Glutamatergic neuron (in vitro differentiated cells): ENCODE measurements around the gene C1GALT1C1. TPM values are rescaled to one million over a fixed set of nuclear protein-coding genes. Genes with fewer than 3 reads are reported as not detected.
A peak's percentile ranks its signal among the peaks of the same experiment; 100 is the strongest.

ENCODE experiments used
- DNase-seq: peaks from one replicate; pipeline ENCODE4 v3.0.0; 2022
- H3K27ac Mint-ChIP-seq: one replicate; pipeline ENCODE4 v1.8.0; 2020; ENCODE audit warnings: mild to moderate bottlenecking, mixed read lengths, inconsistent platforms; ENCODE audit not compliant: unreplicated experiment
- H3K27me3 Mint-ChIP-seq: one replicate; pipeline ENCODE4 v1.8.0; 2020; ENCODE audit warnings: mild to moderate bottlenecking, moderate library complexity, mixed read lengths, inconsistent platforms; ENCODE audit not compliant: unreplicated experiment
- H3K36me3 Mint-ChIP-seq: one replicate; pipeline ENCODE4 v1.8.0; 2020; ENCODE audit warnings: mild to moderate bottlenecking, mixed read lengths, inconsistent platforms; ENCODE audit not compliant: unreplicated experiment
- H3K4me1 Mint-ChIP-seq: one replicate; pipeline ENCODE4 v1.8.0; 2020; ENCODE audit warnings: mild to moderate bottlenecking, low read depth, mixed read lengths, inconsistent platforms; ENCODE audit not compliant: unreplicated experiment
- H3K4me3 Mint-ChIP-seq: one replicate; pipeline ENCODE4 v1.8.0; 2020; ENCODE audit warnings: mild to moderate bottlenecking, mixed read lengths, inconsistent platforms; ENCODE audit not compliant: unreplicated experiment
- H3K9me3 Mint-ChIP-seq: one replicate; pipeline ENCODE4 v1.8.0; 2020; ENCODE audit warnings: mild to moderate bottlenecking, moderate library complexity, mixed read lengths, inconsistent platforms; ENCODE audit not compliant: unreplicated experiment
- total RNA-seq: library from RNA; stranded (reverse); fragmentation: NEBNext Ultra II Directional; extraction: Animal tissue kit (Norgen Biotek cat#: 25700); gene quantifications from one replicate; pipeline ENCODE4 v1.2.1, GENCODE V29; 2021; ENCODE audit not compliant: unreplicated experiment
- TF ChIP-seq, protein P1 (sequence below): fragments of 200-600 bp; sonication (generic); IDR thresholded peaks from one replicate; pipeline ENCODE4 v1.5.0; 2021; ENCODE audit not compliant: partially characterized antibody, unreplicated experiment

C1GALT1C1 gene
- total RNA-seq, 1 donor from 2014 or later: 10.2 TPM

DNA sequence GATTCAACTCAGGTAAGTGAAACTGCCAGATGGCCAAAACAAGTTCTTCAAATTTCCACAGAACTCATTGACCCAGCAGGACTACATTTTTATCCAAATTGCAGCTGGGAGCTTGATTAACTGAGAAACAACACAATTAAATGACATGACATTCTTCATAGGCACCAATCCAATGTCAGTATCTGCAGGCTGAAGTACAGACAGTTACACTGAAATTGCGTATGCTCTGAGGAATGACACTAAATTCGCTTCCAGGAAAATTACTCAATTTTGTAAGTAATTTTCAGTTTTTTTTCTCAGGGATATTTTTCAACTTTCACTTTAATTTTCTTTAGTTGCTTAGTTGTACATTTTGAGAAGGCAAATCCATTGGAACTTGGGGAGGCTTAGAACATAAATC, 4.5 kb downstream of the C1GALT1C1 start:
- Mint-ChIP-seq H3K27me3 (no peaks in the 10 kb centered on the region), H3K4me1 (no peaks in the 10 kb centered on the region), H3K4me3 (no peak overlapping the region), H3K27ac (no peak overlapping the region), H3K36me3 (no peaks in the 10 kb centered on the region), H3K9me3 (no peaks in the 10 kb centered on the region)
- DNase-seq: no peak
- TF ChIP-seq, protein P1, sequence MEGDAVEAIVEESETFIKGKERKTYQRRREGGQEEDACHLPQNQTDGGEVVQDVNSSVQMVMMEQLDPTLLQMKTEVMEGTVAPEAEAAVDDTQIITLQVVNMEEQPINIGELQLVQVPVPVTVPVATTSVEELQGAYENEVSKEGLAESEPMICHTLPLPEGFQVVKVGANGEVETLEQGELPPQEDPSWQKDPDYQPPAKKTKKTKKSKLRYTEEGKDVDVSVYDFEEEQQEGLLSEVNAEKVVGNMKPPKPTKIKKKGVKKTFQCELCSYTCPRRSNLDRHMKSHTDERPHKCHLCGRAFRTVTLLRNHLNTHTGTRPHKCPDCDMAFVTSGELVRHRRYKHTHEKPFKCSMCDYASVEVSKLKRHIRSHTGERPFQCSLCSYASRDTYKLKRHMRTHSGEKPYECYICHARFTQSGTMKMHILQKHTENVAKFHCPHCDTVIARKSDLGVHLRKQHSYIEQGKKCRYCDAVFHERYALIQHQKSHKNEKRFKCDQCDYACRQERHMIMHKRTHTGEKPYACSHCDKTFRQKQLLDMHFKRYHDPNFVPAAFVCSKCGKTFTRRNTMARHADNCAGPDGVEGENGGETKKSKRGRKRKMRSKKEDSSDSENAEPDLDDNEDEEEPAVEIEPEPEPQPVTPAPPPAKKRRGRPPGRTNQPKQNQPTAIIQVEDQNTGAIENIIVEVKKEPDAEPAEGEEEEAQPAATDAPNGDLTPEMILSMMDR: no peak

DNA sequence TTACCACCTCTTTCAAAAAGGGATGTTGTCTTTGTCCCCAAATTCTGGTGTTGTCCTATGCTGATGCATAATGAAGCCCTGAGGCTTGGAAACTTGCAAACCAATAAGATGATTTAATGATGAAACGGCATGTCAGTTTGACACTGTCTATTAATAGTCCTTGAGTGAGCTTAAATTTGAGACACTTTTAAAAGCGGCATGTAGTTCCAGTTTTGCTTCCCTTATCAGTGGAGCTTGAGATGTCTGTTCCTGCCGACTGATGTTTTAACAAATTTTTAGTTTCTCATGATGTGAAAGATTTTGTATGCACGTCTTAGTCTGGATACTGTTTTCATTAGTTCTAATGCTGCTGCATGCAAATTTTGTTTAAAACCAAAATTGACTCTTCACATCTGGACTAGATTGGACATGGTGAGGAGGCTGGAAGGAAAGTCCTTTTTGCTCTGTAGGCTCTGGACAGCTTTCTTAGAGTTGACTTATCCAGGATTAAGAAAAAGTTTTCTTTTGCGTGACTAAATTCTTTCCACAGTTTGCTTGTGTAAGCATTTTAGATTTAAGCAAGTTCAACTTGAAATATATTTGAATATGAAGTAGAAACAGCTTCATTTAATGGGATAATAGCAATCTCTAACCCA, 11.7 kb downstream of the C1GALT1C1 start:
- DNase-seq: no peak
- H3K27ac Mint-ChIP-seq: no peak overlapping the region
- H3K4me1 Mint-ChIP-seq: peaks cover 1% of the 10 kb centered on the region
- H3K36me3 Mint-ChIP-seq: no peaks in the 10 kb centered on the region
- H3K27me3 Mint-ChIP-seq: no peaks in the 10 kb centered on the region
- H3K4me3 Mint-ChIP-seq: no peak overlapping the region
- TF ChIP-seq, protein P1: no peak
- no peaks in the 10 kb centered on the region for H3K9me3 Mint-ChIP-seq

DNA sequence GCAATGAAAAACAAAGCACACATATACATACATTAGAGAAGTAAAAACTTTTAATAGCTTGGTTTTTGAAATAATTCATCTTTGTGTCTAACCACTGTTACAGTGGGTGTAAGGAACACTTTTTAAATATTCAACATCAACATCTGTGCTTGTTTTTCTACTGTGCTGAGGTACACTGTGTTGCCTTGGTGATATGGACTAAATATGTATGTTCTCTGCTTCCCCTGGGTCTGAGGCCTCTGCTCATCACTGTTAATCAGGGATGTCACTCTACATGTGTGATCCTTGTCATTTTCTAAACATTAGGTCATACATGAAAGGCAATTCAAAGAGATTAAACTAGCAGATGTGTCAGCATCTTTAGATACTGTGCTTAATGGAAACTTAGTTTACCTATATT, 15.0 kb downstream of the C1GALT1C1 start:
- H3K27me3 Mint-ChIP-seq: no peaks in the 10 kb centered on the region
- DNase-seq: no peak
- no peak overlapping the region for H3K4me3 Mint-ChIP-seq
- peaks cover 1% of the 10 kb centered on the region for H3K4me1 Mint-ChIP-seq
- H3K9me3 Mint-ChIP-seq: no peaks in the 10 kb centered on the region
- H3K36me3 Mint-ChIP-seq: no peaks in the 10 kb centered on the region
- no peak overlapping the region for H3K27ac Mint-ChIP-seq
- TF ChIP-seq, protein P1: no peak

DNA sequence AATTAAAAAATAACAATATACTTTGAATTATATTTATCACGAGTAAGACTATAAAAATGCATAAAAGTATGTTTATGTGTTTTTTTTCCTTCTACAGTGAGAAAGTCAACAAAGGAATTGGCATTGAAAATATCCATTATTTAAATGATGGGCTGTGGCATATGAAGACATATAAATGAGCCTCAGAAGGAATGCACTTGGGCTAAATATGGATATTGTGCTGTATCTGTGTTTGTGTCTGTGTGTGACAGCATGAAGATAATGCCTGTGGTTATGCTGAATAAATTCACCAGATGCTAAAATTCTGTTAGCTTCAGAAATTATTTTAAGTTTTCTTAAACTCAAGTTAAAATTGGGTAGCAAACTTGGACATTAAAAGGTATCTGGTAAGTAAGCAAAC, 17.8 kb downstream of the C1GALT1C1 start:
- no peaks in the 10 kb centered on the region for H3K36me3 Mint-ChIP-seq
- H3K27ac Mint-ChIP-seq: no peak overlapping the region
- peaks cover 1% of the 10 kb centered on the region for H3K4me1 Mint-ChIP-seq
- TF ChIP-seq, protein P1: no peak
- H3K27me3 Mint-ChIP-seq: no peaks in the 10 kb centered on the region
- DNase-seq: no peak
- H3K9me3 Mint-ChIP-seq: no peaks in the 10 kb centered on the region
- H3K4me3 Mint-ChIP-seq: no peak overlapping the region

DNA sequence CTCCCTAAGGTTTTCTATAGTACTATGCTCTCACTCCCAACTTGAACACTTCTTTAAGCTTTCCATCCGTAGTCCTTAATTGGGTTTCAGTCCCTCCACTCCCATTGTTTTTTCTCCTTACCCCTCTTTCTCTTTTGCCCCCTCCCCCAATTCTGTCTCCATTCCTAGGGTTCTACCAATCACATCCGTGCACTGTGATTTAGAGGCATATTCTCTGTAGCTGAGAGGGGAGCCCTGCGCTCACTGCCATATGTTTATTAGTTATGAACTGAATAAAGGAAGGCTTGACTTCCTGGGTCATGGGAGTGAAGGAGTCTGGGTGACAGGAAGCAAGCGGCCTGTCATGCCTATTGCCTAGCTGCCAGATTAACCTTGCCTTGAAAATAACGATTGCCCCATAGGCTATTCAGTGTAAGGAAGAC, 25.5 kb downstream of the C1GALT1C1 start:
- TF ChIP-seq, protein P1: no peak

More for the DNA sequence above, 25.5 kb downstream of the C1GALT1C1 start:
- H3K9me3 Mint-ChIP-seq: no peaks in the 10 kb centered on the region
- H3K36me3 Mint-ChIP-seq: no peaks in the 10 kb centered on the region
- no peaks in the 10 kb centered on the region for H3K4me1 Mint-ChIP-seq
- peaks cover 5% of the 10 kb centered on the region for H3K27me3 Mint-ChIP-seq
- DNase-seq: peak; percentile 13
- peak overlapping the region; percentile 98 for H3K27ac Mint-ChIP-seq
- H3K4me3 Mint-ChIP-seq: peak overlapping the region; percentile 95
